Measurements from ENCODE around the gene ZNG1A.
"Not testable (repeated sequence)": the region's sequence is repeated elsewhere in the genome, so short reads cannot be mapped to it uniquely, and the experiment has no call there.

The ZNG1A gene

GRCh38 chr9:199601-200000, 20.7 kb upstream of the ZNG1A start:
- DNase-seq (ENCODE audit: insufficient read length, low spot score); FAIRE-seq: not testable (repeated sequence)

GRCh38 chr9:178140-178825, 573 bp downstream of the ZNG1A start:
- DNase-seq (ENCODE audit: insufficient read length, low spot score); FAIRE-seq: not testable (repeated sequence)

- not testable (repeated sequence) for FAIRE-seq
Observed at GRCh38 chr9:169757-170156, 9.1 kb downstream of the ZNG1A start.

GRCh38 chr9:159871-160270, 19.0 kb downstream of the ZNG1A start:
- not testable (repeated sequence) for DNase-seq (ENCODE audit: insufficient read length, low spot score); FAIRE-seq

More at GRCh38 chr9:169757-170156, 9.1 kb downstream of the ZNG1A start:
- DNase-seq (ENCODE audit: insufficient read length, low spot score) = not testable (repeated sequence)

GRCh38 chr9:151173-151572, 27.7 kb downstream of the ZNG1A start:
- FAIRE-seq = not testable (repeated sequence)

GRCh38 chr9:139880-140279, 39.0 kb downstream of the ZNG1A start:
- FAIRE-seq; DNase-seq (ENCODE audit: insufficient read length, low spot score): not testable (repeated sequence)

More at GRCh38 chr9:151173-151572, 27.7 kb downstream of the ZNG1A start:
- not testable (repeated sequence) for DNase-seq (ENCODE audit: insufficient read length, low spot score)

- FAIRE-seq; DNase-seq (ENCODE audit: insufficient read length, low spot score): not testable (repeated sequence)
Observed at GRCh38 chr9:117995-118467, 60.8 kb downstream of the ZNG1A start, which contains the start of gene FOXD4. Gene FOXD4, minus strand, starts transcription at chr9:118417. Its CDS starts 298 bp downstream, at chr9:118119.

GRCh38 chr9:117144-117994, 61.5 kb downstream of the ZNG1A start:
- not testable (repeated sequence) for FAIRE-seq; DNase-seq (ENCODE audit: insufficient read length, low spot score)

- FAIRE-seq = not testable (repeated sequence)
Observed at GRCh38 chr9:116239-117077, 62.4 kb downstream of the ZNG1A start.

GRCh38 chr9:115118-115451, 63.8 kb downstream of the ZNG1A start:
- not testable (repeated sequence) for DNase-seq (ENCODE audit: insufficient read length, low spot score); FAIRE-seq

More at GRCh38 chr9:116239-117077, 62.4 kb downstream of the ZNG1A start:
- DNase-seq (ENCODE audit: insufficient read length, low spot score) = not testable (repeated sequence)

- not testable (repeated sequence) for DNase-seq (ENCODE audit: insufficient read length, low spot score); FAIRE-seq
Observed at GRCh38 chr9:114267-115117, 64.4 kb downstream of the ZNG1A start.

- FAIRE-seq; DNase-seq (ENCODE audit: insufficient read length, low spot score): not testable (repeated sequence)
Observed at GRCh38 chr9:113468-114266, 65.2 kb downstream of the ZNG1A start.

GRCh38 chr9:112589-113467, 66.0 kb downstream of the ZNG1A start:
- DNase-seq (ENCODE audit: insufficient read length, low spot score); FAIRE-seq: not testable (repeated sequence)

- not testable (repeated sequence) for FAIRE-seq
Observed at GRCh38 chr9:110672-111071, 68.2 kb downstream of the ZNG1A start.

GRCh38 chr9:109540-109939, 69.3 kb downstream of the ZNG1A start:
- FAIRE-seq; DNase-seq (ENCODE audit: insufficient read length, low spot score): not testable (repeated sequence)

More at GRCh38 chr9:110672-111071, 68.2 kb downstream of the ZNG1A start:
- not testable (repeated sequence) for DNase-seq (ENCODE audit: insufficient read length, low spot score)

- not testable (repeated sequence) for DNase-seq (ENCODE audit: insufficient read length, low spot score); FAIRE-seq
Observed at GRCh38 chr9:108742-109495, 69.9 kb downstream of the ZNG1A start.

GRCh38 chr9:105991-106390, 72.9 kb downstream of the ZNG1A start:
- FAIRE-seq; DNase-seq (ENCODE audit: insufficient read length, low spot score): not testable (repeated sequence)
